Fibroblast of lung (primary cell): ENCODE data around the gene CAMKMT. TPM values are rescaled to one million over a fixed set of nuclear protein-coding genes. Genes with fewer than 3 reads are reported as not detected.

Experiments used
- DNase-seq, 2 donors: peaks; one replicate each; pipeline versions ENCODE4 v3.0.0 to v3.0.0-alpha.2; 2010; ENCODE audit warnings: low read depth in 2 of 2
- H2AFZ ChIP-seq: 2 replicates; pipeline ENCODE4 v1.5.1; 2012; ENCODE audit warnings: low read length, control low read depth, inconsistent platforms
- H3K27ac ChIP-seq: 2 replicates; pipeline ENCODE4 v1.5.1; 2011; ENCODE audit warnings: low read length, control low read depth; ENCODE audit not compliant: insufficient read depth
- H3K27me3 ChIP-seq: 2 replicates; pipeline ENCODE4 v1.5.1; 2011; ENCODE audit warnings: mild to moderate bottlenecking, low read length; ENCODE audit not compliant: control insufficient read depth, insufficient read depth
- H3K36me3 ChIP-seq: 2 replicates; pipeline ENCODE4 v1.5.1; 2011; ENCODE audit warnings: low read length; ENCODE audit not compliant: control insufficient read depth, insufficient read depth
- H3K4me1 ChIP-seq: 2 replicates; pipeline ENCODE4 v1.5.1; 2011; ENCODE audit warnings: low read length; ENCODE audit not compliant: control insufficient read depth, insufficient read depth; ENCODE audit errors: extremely low read depth
- H3K4me2 ChIP-seq: 2 replicates; pipeline ENCODE4 v1.5.1; 2011; ENCODE audit warnings: low read length, control low read depth; ENCODE audit not compliant: insufficient read depth; ENCODE audit errors: extremely low read depth
- H3K4me3 ChIP-seq, 4 experiments: fragments of 200-600 bp in 1 of 4; sonication (generic) in 1 of 4; replicated peaks in 1 of 4; 2 replicates each; pipeline ENCODE4 v1.5.1; 2011 to 2016; ENCODE audit warnings: low read length in 4 of 4, low read depth in 3 of 4, mild to moderate bottlenecking in 3 of 4, control low read depth in 2 of 4, inconsistent platforms in 1 of 4, mixed read lengths in 1 of 4; ENCODE audit not compliant: insufficient read depth in 1 of 4; ENCODE audit errors: control extremely low read depth in 1 of 4
- H3K79me2 ChIP-seq: 2 replicates; pipeline ENCODE4 v1.5.1; 2012; ENCODE audit warnings: mild to moderate bottlenecking, low read length, inconsistent platforms; ENCODE audit not compliant: control insufficient read depth, insufficient read depth
- H3K9ac ChIP-seq: 2 replicates; pipeline ENCODE4 v1.5.1; 2011; ENCODE audit warnings: mild to moderate bottlenecking, low read length, control low read depth; ENCODE audit not compliant: insufficient read depth
- H3K9me3 ChIP-seq: 2 replicates; pipeline ENCODE4 v1.5.1; 2012; ENCODE audit warnings: low read depth, low read length; ENCODE audit not compliant: control insufficient read depth, insufficient read depth
- H4K20me1 ChIP-seq: 2 replicates; pipeline ENCODE4 v1.5.1; 2011; ENCODE audit warnings: low read length; ENCODE audit not compliant: control insufficient read depth, insufficient read depth; ENCODE audit errors: extremely low read depth
- EZH2 ChIP-seq: IDR thresholded peaks from 2 replicates; pipeline ENCODE4 v1.5.1; 2012; ENCODE audit warnings: low read length, control low read depth, mild to moderate bottlenecking; ENCODE audit errors: missing control alignments
- polyA plus RNA-seq, 2 donors: library from polyadenylated mRNA; depleted of rRNA in 1 of 2; stranded (reverse) in 1 of 2; unstranded in 1 of 2; fragments of >200 nt; gene quantifications; 2 replicates each; pipeline ENCODE4 v1.2.1, GENCODE V29; 2011 to 2012; ENCODE audit warnings: missing spikeins in 1 of 2
- total RNA-seq: library from RNA; depleted of rRNA; stranded (reverse); fragments of >200 nt; gene quantifications from 2 replicates; pipeline ENCODE4 v1.2.1, GENCODE V29; 2014
- TF ChIP-seq, protein P1 (sequence below), 2 donors: IDR thresholded peaks in 1 of 2; conservative IDR thresholded peaks in 1 of 2; 1 replicate in 1 of 2; 2 replicates in 1 of 2; pipeline ENCODE4 v1.5.1; 2011 to 2012; ENCODE audit warnings: low read length in 2 of 2, control low read depth in 1 of 2, inconsistent platforms in 1 of 2, low read depth in 1 of 2, mild to moderate bottlenecking in 1 of 2

Gene CAMKMT
- total and polyA plus RNA-seq, 2 donors (not counting 1 experiment from before 2014, with no cell fraction given), result 7.9 to 11.6 TPM

DNA sequence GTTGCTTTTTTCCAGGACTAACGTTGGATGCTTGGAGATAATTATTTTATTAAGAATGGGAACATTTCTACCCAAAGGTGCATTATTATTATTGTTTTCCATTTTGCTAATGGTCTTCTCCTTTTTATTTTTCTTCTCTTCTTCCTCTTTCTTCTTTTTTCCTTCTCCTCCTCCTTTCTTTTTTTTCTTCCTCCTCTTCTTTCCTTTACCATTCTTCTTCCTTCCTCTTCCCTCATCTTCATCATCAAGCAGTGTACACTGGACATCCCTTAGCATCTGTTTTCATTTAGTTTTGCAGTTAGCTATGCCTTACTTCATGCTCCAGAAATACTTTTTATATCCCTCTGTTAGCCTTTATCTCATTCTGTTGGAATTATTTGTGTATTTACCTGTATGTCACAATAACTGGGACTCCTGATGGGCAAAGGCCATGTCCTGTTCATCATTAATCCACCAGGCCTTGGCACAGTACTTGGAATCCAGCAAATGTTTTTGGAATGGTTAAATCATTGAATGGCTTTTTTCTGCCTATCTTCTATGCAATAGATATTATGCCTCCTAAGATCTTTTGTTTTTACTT, 162.7 kb downstream of the CAMKMT start:
- H2AFZ ChIP-seq, result no peak overlapping the region
- no peaks in the 10 kb centered on the region for H3K36me3 ChIP-seq
- H3K4me3 ChIP-seq, result no peak overlapping the region
- H3K79me2 ChIP-seq, result no peaks in the 10 kb centered on the region
- H3K4me2 ChIP-seq, result no peak overlapping the region
- no peak overlapping the region for H3K27ac ChIP-seq
- no peak overlapping the region for H3K9ac ChIP-seq
- H4K20me1 ChIP-seq, result no peaks in the 10 kb centered on the region
- DNase-seq, result no peak
- H3K9me3 ChIP-seq, result no peaks in the 10 kb centered on the region
- H3K4me1 ChIP-seq, result no peaks in the 10 kb centered on the region
- no peaks in the 10 kb centered on the region for H3K27me3 ChIP-seq
- TF ChIP-seq EZH2, result no peak
- TF ChIP-seq, protein P1, sequence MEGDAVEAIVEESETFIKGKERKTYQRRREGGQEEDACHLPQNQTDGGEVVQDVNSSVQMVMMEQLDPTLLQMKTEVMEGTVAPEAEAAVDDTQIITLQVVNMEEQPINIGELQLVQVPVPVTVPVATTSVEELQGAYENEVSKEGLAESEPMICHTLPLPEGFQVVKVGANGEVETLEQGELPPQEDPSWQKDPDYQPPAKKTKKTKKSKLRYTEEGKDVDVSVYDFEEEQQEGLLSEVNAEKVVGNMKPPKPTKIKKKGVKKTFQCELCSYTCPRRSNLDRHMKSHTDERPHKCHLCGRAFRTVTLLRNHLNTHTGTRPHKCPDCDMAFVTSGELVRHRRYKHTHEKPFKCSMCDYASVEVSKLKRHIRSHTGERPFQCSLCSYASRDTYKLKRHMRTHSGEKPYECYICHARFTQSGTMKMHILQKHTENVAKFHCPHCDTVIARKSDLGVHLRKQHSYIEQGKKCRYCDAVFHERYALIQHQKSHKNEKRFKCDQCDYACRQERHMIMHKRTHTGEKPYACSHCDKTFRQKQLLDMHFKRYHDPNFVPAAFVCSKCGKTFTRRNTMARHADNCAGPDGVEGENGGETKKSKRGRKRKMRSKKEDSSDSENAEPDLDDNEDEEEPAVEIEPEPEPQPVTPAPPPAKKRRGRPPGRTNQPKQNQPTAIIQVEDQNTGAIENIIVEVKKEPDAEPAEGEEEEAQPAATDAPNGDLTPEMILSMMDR (conservative IDR thresholded peaks at IDR 0.05 in 1 of 2, IDR thresholded peaks at IDR 0.05 in 1 of 2; ENCODE audit: low read depth in 1 of 2, low read length in 2 of 2), result no peak

DNA sequence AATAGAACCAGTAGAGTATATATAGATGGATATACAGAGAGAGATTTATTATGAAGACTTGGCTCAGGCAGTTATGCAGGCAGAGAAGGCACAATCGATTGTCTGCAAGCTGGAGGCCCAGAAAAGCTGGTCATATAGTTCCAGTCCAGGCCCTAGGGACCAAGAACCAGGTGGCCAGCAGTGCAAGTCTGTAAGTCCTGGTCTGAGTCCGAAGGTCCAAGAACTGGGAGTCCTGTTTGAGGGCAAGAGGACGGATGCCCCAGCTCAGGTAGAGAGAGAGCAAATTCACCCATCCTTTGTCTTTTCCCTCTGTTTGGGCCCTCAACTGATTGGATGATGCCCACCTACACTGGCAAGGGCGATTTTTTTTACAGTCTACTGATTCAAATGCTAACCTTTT, 164.6 kb downstream of the CAMKMT start:
- Histone ChIP-seq H3K4me1 (no peaks in the 10 kb centered on the region), H3K4me2 (no peak overlapping the region), H3K79me2 (no peaks in the 10 kb centered on the region), H3K4me3 (no peak overlapping the region), H4K20me1 (no peaks in the 10 kb centered on the region), H3K27ac (no peak overlapping the region), H3K27me3 (no peaks in the 10 kb centered on the region), H3K9ac (no peak overlapping the region), H3K9me3 (no peaks in the 10 kb centered on the region), H3K36me3 (no peaks in the 10 kb centered on the region), H2AFZ (no peak overlapping the region)
- no peak for TF ChIP-seq EZH2
- TF ChIP-seq, protein P1 (conservative IDR thresholded peaks at IDR 0.05 in 1 of 2, IDR thresholded peaks at IDR 0.05 in 1 of 2; ENCODE audit: low read depth in 1 of 2, low read length in 2 of 2), result no peak
- DNase-seq, result no peak

DNA sequence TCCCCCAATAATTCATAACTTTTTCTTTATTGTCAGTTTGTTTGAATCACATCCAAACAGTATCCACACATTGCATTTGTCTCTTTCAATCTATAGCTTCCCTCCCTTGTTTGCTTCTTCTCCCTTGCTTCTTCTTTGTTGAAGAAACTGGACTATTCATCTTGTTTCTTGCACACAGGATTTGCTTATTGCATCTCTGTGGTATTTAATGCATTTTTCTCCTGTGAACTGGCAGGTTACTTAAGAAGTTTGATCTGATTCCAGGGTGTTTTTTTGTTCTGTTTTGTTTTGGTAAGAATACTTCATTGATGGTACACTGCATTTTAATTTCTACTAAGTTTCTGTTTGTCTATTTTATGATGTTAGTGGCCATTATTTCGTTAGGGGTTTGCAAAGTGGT, 166.8 kb downstream of the CAMKMT start:
- no peak overlapping the region for H3K4me3 ChIP-seq

More for the DNA sequence above, 166.8 kb downstream of the CAMKMT start:
- H3K36me3 ChIP-seq, result no peaks in the 10 kb centered on the region
- no peaks in the 10 kb centered on the region for H3K79me2 ChIP-seq
- no peaks in the 10 kb centered on the region for H3K9me3 ChIP-seq
- H2AFZ ChIP-seq, result no peak overlapping the region
- no peak overlapping the region for H3K9ac ChIP-seq
- no peaks in the 10 kb centered on the region for H3K4me1 ChIP-seq
- peak; percentile 80 to 93 for DNase-seq
- no peaks in the 10 kb centered on the region for H3K27me3 ChIP-seq
- H3K27ac ChIP-seq, result no peak overlapping the region
- H3K4me2 ChIP-seq, result no peak overlapping the region
- no peak for TF ChIP-seq EZH2
- no peaks in the 10 kb centered on the region for H4K20me1 ChIP-seq
